Skin epidermis (tissue), 12 donors: ENCODE results near the gene OSBP2.

Experiments
- H3K27ac ChIP-seq, 21 experiments: fragments of 200-600 bp; sonication (generic) in 11 of 21; one replicate each; pipeline ENCODE4 v1.5.0; 2020; ENCODE audit warnings: mild to moderate bottlenecking in 3 of 21, inconsistent platforms in 2 of 21, moderate library complexity in 2 of 21
- H3K4me3 ChIP-seq, 7 experiments: fragments of 200-600 bp; sonication (generic) in 2 of 7; one replicate each; pipeline ENCODE4 v1.5.0; 2020; ENCODE audit warnings: inconsistent platforms in 2 of 7, mild to moderate bottlenecking in 2 of 7, moderate library complexity in 1 of 7

The OSBP2 gene

DNA sequence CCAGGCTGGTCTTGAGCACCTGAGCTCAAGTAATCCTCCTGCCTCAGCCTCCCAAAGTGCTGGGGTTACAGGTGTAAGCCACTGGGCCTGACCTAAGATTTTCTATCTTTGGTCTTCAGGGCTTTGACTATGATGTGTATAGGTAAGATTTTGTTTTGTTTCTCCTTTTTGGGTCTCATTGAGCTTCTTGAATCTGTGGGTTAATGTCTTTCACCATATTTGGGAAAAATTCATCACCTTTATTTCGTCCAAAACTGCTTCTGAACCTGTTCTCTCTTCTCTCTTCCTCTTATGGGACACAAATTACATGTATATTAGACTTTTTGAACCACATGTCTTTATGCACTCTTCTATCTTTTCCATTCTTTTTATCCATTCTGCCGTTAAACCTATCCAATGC lies 100.4 kb downstream of the OSBP2 start:
- Histone ChIP-seq H3K27ac (no peak overlapping the region), H3K4me3 (no peak overlapping the region)

- H3K27ac ChIP-seq: no peak overlapping the region
- no peak overlapping the region for H3K4me3 ChIP-seq
These were observed 107.0 kb downstream of the OSBP2 start for GRCh38 chr22:30801695-30802094.

DNA sequence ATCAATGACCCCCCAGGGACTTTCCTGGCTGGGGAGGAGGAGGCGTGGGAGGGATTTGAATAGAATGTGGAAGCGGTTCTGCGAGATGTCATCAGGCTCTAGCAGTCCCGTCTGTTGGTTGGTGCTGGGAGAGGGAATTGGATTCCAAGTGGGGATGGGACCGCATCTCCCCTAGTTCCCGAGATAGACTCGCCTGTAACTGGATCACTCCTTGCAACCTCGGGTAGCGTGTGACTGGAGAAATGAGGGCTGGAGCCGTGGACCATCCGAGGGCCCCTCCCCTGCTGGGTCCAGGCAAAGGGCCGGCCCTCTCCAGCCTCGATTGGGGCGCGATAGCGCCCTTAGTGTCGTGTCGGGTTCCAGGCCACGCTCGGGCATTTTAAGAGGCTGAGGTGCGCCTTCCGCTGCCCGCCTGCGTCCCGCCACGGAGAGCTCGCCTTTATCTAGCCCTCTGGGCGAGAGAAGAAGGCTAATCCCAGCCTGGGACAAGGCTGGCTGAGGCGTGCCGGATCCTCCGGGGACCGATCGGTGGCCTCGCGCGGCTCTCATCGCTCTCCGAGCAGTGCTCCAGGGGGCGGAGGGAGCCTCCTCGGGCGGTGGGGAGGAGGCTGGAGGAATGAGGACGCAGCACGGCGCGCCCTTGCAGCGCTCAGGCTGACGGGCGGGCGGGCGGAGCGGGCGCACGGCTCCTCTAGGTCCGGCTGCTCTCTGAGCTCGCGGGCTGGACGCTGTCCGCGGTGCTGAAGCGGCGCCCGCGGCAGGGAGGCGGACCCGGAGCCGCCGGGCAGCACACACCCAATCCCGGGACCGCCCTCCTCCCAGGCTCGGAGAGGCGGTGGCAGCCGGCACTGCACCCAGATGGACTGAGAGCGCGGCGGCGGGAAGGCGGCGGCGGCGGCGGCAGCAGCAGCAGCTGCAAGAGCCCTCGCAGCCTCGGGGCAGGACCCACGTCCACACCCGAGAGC lies 107.8 kb downstream of the OSBP2 start:
- Histone ChIP-seq H3K27ac (no peak overlapping the region), H3K4me3 (peak overlapping the region in 3 of 7 experiments; percentile 21 to 30 (median 22))

- no peak overlapping the region for H3K4me3 ChIP-seq
- H3K27ac ChIP-seq: no peak overlapping the region
These were observed 109.0 kb downstream of the OSBP2 start for GRCh38 chr22:30803679-30804078.

DNA sequence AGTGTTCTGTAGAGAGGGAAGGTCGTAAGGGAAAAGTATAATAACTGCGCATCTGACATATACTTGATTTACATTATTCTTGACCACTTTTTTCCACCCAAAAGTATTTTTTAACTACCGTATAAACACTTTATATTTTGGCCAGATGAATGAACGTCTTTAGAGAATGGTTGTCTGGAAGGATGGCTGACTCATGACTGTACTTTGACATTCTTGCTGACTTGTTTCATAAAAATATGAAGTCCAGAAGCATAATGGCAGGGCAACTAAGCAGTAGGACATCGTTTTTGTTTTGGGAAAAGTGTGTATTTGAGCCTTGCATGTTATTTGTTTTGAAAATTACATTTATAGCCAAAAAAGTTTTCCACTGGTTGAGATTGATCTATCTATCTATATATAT lies 110.0 kb downstream of the OSBP2 start:
- Histone ChIP-seq H3K27ac (no peak overlapping the region), H3K4me3 (no peak overlapping the region)

- Histone ChIP-seq H3K27ac (no peak overlapping the region), H3K4me3 (no peak overlapping the region)
These were observed 111.8 kb downstream of the OSBP2 start for GRCh38 chr22:30806391-30806861.

- no peak overlapping the region for H3K27ac ChIP-seq
- H3K4me3 ChIP-seq: no peak overlapping the region
These were observed 114.4 kb downstream of the OSBP2 start for GRCh38 chr22:30809086-30809485.

GRCh38 chr22:30810105-30810504 lies 115.4 kb downstream of the OSBP2 start:
- Histone ChIP-seq H3K27ac (no peak overlapping the region), H3K4me3 (no peak overlapping the region)

DNA sequence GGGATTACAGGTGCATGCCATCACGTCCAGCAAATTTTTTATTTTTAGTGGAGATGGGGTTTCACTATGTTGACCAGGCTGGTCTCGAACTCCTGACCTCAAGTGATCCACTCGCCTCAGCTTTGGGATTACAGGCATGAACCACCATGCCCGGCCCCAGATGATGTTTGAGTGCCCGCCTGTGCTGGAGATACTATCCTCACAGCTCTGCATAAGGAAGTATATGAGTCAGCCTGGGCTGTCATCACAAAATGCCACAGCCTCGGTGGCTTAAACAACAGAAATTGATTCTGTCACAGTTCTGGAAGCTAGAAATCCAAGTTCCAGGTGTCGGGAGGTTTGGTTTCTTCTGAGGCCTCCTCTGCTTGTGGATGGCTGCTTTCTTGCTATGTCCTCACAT lies 119.3 kb downstream of the OSBP2 start:
- no peak overlapping the region for H3K27ac ChIP-seq
- no peak overlapping the region for H3K4me3 ChIP-seq

DNA sequence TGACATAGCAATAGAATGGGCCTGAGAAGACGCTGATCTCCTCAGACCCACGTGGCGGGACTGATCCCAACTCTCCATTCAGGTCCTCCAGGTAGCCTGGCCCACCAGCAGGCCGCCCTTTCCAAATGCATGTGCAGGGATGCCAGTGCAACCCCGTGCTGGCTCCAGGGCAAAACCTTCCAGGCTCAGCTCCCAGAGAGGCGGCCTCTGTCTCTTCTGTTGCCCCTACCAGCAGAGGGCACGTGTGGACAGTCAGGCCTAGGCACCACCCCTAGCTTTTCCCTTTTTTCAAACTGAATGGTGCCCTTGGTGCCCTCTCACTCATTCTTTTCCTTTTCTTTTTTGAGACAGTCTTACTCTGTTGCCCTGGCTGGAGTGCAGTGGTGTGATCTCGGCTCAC lies 121.7 kb downstream of the OSBP2 start:
- Histone ChIP-seq H3K27ac (no peak overlapping the region), H3K4me3 (no peak overlapping the region)

GRCh38 chr22:30821381-30821780 lies 126.7 kb downstream of the OSBP2 start:
- Histone ChIP-seq H3K4me3 (no peak overlapping the region), H3K27ac (no peak overlapping the region)

DNA sequence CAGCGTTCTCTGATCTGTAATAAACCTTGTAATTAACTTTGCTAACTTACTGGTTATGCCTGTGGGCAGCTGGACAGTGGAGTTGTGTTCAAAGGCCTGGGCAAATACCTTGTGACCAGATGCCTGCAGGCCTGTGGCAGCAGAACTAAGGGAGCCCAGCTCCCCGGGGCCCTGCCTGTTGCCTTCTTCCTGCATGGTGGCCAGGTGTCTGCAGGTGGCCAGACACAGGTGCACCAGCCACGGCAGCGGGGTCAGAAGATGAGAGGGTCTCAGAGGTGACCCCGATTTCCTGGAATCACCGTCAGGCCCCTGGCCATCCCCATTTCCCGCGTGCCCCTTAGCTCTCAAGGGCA lies 127.2 kb downstream of the OSBP2 start:
- H3K4me3 ChIP-seq: peak overlapping the region in 6 of 7 experiments; percentile 17 to 42 (median 32)

DNA sequence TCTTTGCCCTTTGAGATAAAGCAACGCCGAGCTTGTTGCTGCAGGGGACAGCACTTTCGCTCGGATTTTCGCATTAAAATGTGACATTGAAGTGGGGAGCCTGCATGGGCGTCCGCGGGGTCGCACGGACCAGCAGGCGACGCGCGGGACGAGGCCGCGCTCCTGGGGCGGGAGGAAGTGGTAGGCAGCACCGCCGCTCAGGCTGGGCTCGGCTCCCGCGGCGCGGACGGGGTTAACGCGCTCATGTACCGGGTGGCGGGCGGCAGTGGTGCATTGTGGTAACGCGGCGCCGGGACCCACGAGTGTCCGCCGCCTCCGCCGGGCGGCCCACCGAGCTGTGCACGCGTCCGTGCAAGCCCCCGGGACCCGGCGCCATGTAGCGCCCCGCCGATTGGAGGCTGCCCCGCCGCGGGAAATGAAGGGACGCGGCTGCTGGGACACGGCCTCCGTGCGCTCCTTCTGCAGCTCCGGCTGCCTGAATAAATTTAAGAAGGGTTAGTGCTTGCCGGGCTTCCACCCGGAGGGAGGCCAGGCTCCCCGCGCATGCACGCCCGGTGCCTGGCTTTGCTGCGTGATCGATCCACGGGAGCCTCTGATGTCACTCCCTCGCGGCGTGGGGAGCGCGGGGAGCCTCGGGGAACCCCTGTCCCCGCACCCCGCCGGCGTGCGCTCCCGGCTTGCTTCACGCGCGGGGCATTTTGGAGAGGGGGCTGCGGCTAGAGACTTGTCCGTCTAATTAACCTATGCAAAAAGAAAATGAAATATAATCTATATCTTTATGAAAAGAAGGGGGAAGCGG lies 127.7 kb downstream of the OSBP2 start:
- H3K4me3 ChIP-seq: peak overlapping the region; percentile 17 to 42 (median 31)
- H3K27ac ChIP-seq: peak overlapping the region in 4 of 21 experiments; percentile 23 to 38 (median 25)

More for the DNA sequence above, 127.2 kb downstream of the OSBP2 start:
- no peak overlapping the region for H3K27ac ChIP-seq

GRCh38 chr22:30823015-30823370 lies 128.3 kb downstream of the OSBP2 start:
- Histone ChIP-seq H3K27ac (peak overlapping the region in 1 of 21 experiments; percentile 23), H3K4me3 (peak overlapping the region in 4 of 7 experiments; percentile 30 to 42 (median 33))

- H3K4me3 ChIP-seq: no peak overlapping the region
- no peak overlapping the region for H3K27ac ChIP-seq
These were observed 129.4 kb downstream of the OSBP2 start for GRCh38 chr22:30824096-30824495.

DNA sequence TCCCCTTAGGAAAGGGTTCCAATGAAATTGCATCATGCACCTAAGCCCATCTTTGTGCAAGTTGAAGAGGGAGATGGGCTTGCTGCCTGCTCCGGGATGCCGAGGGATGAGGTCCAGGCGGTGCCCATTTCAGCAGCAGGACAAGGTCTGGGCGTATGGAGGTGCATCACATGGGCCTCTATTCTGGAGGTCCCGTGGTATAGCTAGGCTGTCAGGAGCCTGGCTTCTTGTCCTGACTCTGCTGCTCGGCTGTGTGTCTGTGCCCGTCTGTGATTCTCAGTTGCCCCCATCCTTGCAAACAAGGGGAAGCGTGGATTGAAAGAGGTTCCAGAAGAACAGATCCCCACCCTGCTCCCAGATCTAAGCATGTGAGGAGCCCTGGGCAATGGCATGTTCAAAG lies 130.0 kb downstream of the OSBP2 start:
- Histone ChIP-seq H3K27ac (no peak overlapping the region), H3K4me3 (no peak overlapping the region)

- no peak overlapping the region for H3K27ac ChIP-seq
- H3K4me3 ChIP-seq: no peak overlapping the region
These were observed 131.2 kb downstream of the OSBP2 start for GRCh38 chr22:30825711-30826505.

GRCh38 chr22:30826670-30827355 lies 132.1 kb downstream of the OSBP2 start:
- Histone ChIP-seq H3K27ac (no peak overlapping the region), H3K4me3 (no peak overlapping the region)

DNA sequence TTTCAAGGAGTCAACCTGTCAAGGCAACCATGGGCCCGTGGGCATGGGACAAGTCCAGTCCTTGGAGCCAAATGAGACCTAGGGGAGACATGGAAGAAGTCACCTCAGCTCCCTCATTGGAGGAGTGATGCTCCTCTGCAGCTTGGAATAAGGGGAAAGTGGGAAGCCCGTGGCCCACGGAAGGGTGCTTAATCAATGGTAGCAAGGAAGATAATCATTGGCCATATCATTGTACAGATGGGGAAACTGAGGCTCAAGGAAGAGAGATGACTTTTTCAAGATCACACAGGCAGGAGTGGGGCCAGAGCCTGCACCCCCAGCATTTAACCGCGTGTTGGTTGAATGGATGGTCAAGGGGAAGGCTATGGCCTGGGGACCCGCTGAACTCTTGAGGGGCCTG lies 133.0 kb downstream of the OSBP2 start:
- Histone ChIP-seq H3K4me3 (no peak overlapping the region), H3K27ac (no peak overlapping the region)
